Nephron (organoid): Measurements from ENCODE around the gene DNHD1.

Source experiments
- H3K27ac Mint-ChIP-seq, 3 experiments: 2 replicates each; pipeline ENCODE4 v1.8.0; 2020; ENCODE audit warnings: mixed read lengths in 3 of 3, mild to moderate bottlenecking in 2 of 3, moderate library complexity in 1 of 3
- H3K27me3 Mint-ChIP-seq: 2 replicates; pipeline ENCODE4 v1.8.0; 2021; ENCODE audit warnings: low read depth, mild to moderate bottlenecking, moderate library complexity, mixed read lengths
- H3K36me3 Mint-ChIP-seq: 2 replicates; pipeline ENCODE4 v1.8.0; 2020; ENCODE audit warnings: low read depth, mixed read lengths
- H3K4me1 Mint-ChIP-seq: 2 replicates; pipeline ENCODE4 v1.8.0; 2020; ENCODE audit warnings: mixed read lengths
- H3K4me3 Mint-ChIP-seq, 3 experiments: 2 replicates each; pipeline ENCODE4 v1.8.0; 2020; ENCODE audit warnings: mild to moderate bottlenecking in 3 of 3, mixed read lengths in 3 of 3, moderate library complexity in 2 of 3
- H3K9me3 Mint-ChIP-seq: 2 replicates; pipeline ENCODE4 v1.8.0; 2020; ENCODE audit warnings: mixed read lengths
- CTCF ChIP-seq, 3 experiments: fragments of 200-600 bp; sonication (generic); IDR thresholded peaks; one replicate each; pipeline ENCODE4 v1.5.0; 2021; ENCODE audit warnings: antibody characterized with exemption in 3 of 3; ENCODE audit not compliant: unreplicated experiment in 3 of 3

The DNHD1 gene

GRCh38 chr11:6610591-6610990 lies 113.5 kb downstream of the DNHD1 start:
- Mint-ChIP-seq H3K9me3 (no peaks in the 10 kb centered on the region), H3K27me3 (no peaks in the 10 kb centered on the region), H3K27ac (peak overlapping the region in 2 of 3 experiments; percentile 46 to 84), H3K36me3 (peaks cover 31% of the 10 kb centered on the region), H3K4me1 (peaks cover 20% of the 10 kb centered on the region), H3K4me3 (peak overlapping the region; percentile 88 to 93 (median 90))
- TF ChIP-seq CTCF (IDR thresholded peaks at IDR 0.05; ENCODE audit: unreplicated experiment in 3 of 3), result no peak

GRCh38 chr11:6611092-6611962 lies 114.2 kb downstream of the DNHD1 start:
- Mint-ChIP-seq H3K27me3 (no peaks in the 10 kb centered on the region), H3K36me3 (peaks cover 37% of the 10 kb centered on the region), H3K9me3 (no peaks in the 10 kb centered on the region), H3K27ac (peak overlapping the region in 2 of 3 experiments; percentile 84 to 87), H3K4me3 (peak overlapping the region; percentile 88 to 93 (median 90)), H3K4me1 (peaks cover 14% of the 10 kb centered on the region)
- no peak for TF ChIP-seq CTCF (IDR thresholded peaks at IDR 0.05; ENCODE audit: unreplicated experiment in 3 of 3)

GRCh38 chr11:6611963-6612212 lies 114.8 kb downstream of the DNHD1 start:
- no peak overlapping the region for H3K27ac Mint-ChIP-seq
- H3K9me3 Mint-ChIP-seq, result no peaks in the 10 kb centered on the region
- H3K4me1 Mint-ChIP-seq, result peaks cover 9% of the 10 kb centered on the region
- H3K36me3 Mint-ChIP-seq, result peaks cover 37% of the 10 kb centered on the region
- H3K27me3 Mint-ChIP-seq, result no peaks in the 10 kb centered on the region
- H3K4me3 Mint-ChIP-seq, result peak overlapping the region; percentile 88 to 93 (median 90)
- TF ChIP-seq CTCF (IDR thresholded peaks at IDR 0.05; ENCODE audit: unreplicated experiment in 3 of 3), result no peak

GRCh38 chr11:6612213-6613041 lies 115.3 kb downstream of the DNHD1 start, which contains the start of gene TAF10:
Gene TAF10, minus strand, starts transcription at chr11:6612216. Its CDS starts 27 bp downstream, at chr11:6612189.
- Mint-ChIP-seq H3K4me1 (peaks cover 3% of the 10 kb centered on the region), H3K9me3 (no peaks in the 10 kb centered on the region), H3K27me3 (no peaks in the 10 kb centered on the region), H3K36me3 (peaks cover 35% of the 10 kb centered on the region), H3K4me3 (peak within 1 kb of the TSS; percentile 88 to 93 (median 90)), H3K27ac (peak within 1 kb of the TSS in 2 of 3 experiments; percentile 84 to 87)
- peak; percentile 34 to 56 (median 48) for TF ChIP-seq CTCF (IDR thresholded peaks at IDR 0.05; ENCODE audit: unreplicated experiment in 3 of 3)

GRCh38 chr11:6613496-6613895 lies 116.4 kb downstream of the DNHD1 start:
- H3K36me3 Mint-ChIP-seq, result peaks cover 32% of the 10 kb centered on the region

More at GRCh38 chr11:6613496-6613895, 116.4 kb downstream of the DNHD1 start:
- Mint-ChIP-seq H3K27me3 (no peaks in the 10 kb centered on the region), H3K4me1 (no peaks in the 10 kb centered on the region), H3K9me3 (no peaks in the 10 kb centered on the region), H3K4me3 (no peak overlapping the region), H3K27ac (no peak overlapping the region)
- TF ChIP-seq CTCF (IDR thresholded peaks at IDR 0.05; ENCODE audit: unreplicated experiment in 3 of 3), result no peak
